Ishikawa (cell line): ENCODE data around the gene LMO2.

ENCODE experiments used
- CEBPB ChIP-seq: IDR thresholded peaks from 2 replicates; pipeline ENCODE4 v1.6.1; 2012
- CREB1 ChIP-seq: IDR thresholded peaks from 2 replicates; pipeline ENCODE4 v1.6.1; 2012; ENCODE audit warnings: low read depth
- EGR1 ChIP-seq: IDR thresholded peaks from 2 replicates; pipeline ENCODE4 v1.6.1; 2012
- EP300 ChIP-seq: IDR thresholded peaks from 2 replicates; pipeline ENCODE4 v1.6.1; 2012; ENCODE audit warnings: borderline replicate concordance
- FOXM1 ChIP-seq: IDR thresholded peaks from 2 replicates; pipeline ENCODE4 v1.6.1; 2012; ENCODE audit warnings: low read depth, borderline replicate concordance
- MAX ChIP-seq: IDR thresholded peaks from 2 replicates; pipeline ENCODE4 v1.6.1; 2012
- NFIC ChIP-seq: IDR thresholded peaks from 2 replicates; pipeline ENCODE4 v1.6.1; 2012
- RAD21 ChIP-seq: IDR thresholded peaks from 2 replicates; pipeline ENCODE4 v1.6.1; 2012; ENCODE audit warnings: low read depth
- REST ChIP-seq: IDR thresholded peaks from 2 replicates; pipeline ENCODE4 v1.6.1; 2012; ENCODE audit warnings: low read depth, mild to moderate bottlenecking
- TAF1 ChIP-seq: IDR thresholded peaks from 2 replicates; pipeline ENCODE4 v1.6.1; 2012; ENCODE audit warnings: low read depth, mild to moderate bottlenecking
- TCF12 ChIP-seq: IDR thresholded peaks from 2 replicates; pipeline ENCODE4 v1.6.1; 2012; ENCODE audit warnings: low read depth
- TEAD4 ChIP-seq: IDR thresholded peaks from 2 replicates; pipeline ENCODE4 v1.6.1; 2012
- USF1 ChIP-seq: IDR thresholded peaks from 2 replicates; pipeline ENCODE4 v1.6.1; 2012
- YY1 ChIP-seq: IDR thresholded peaks from 2 replicates; pipeline ENCODE4 v1.6.1; 2012; ENCODE audit warnings: low read depth
- ZBTB7A ChIP-seq: IDR thresholded peaks from 2 replicates; pipeline ENCODE4 v1.6.1; 2012; ENCODE audit warnings: low read depth

Gene LMO2

GRCh38 chr11:33913991-33914390 is 22.1 kb upstream of the LMO2 start:
- no peak for TF ChIP-seq ZBTB7A
- TF ChIP-seq FOXM1: no peak
- TF ChIP-seq RAD21: no peak
- TF ChIP-seq MAX: no peak
- no peak for TF ChIP-seq TAF1
- no peak for TF ChIP-seq CEBPB
- TF ChIP-seq YY1: no peak
- TF ChIP-seq TCF12: no peak
- no peak for TF ChIP-seq TEAD4
- no peak for TF ChIP-seq EGR1
- TF ChIP-seq USF1: no peak

GRCh38 chr11:33912405-33913361 is 20.8 kb upstream of the LMO2 start:
- TF ChIP-seq CREB1 (no peak), TEAD4 (no peak), USF1 (no peak), FOXM1 (no peak), TCF12 (no peak), MAX (no peak), NFIC (no peak), ZBTB7A (no peak)

GRCh38 chr11:33910958-33911339 is 19.1 kb upstream of the LMO2 start:
- TF ChIP-seq USF1 (0 out of 2 replicates have a peak, but pooled peaks have one; percentile 38), TEAD4 (no peak)

GRCh38 chr11:33910296-33910957 is 18.6 kb upstream of the LMO2 start:
- TF ChIP-seq TCF12 (no peak), CREB1 (no peak), NFIC (no peak), TEAD4 (no peak), FOXM1 (no peak), EGR1 (no peak), USF1 (no peak), CEBPB (no peak), YY1 (no peak), EP300 (no peak), TAF1 (no peak), RAD21 (no peak), ZBTB7A (no peak), MAX (no peak), REST (no peak)

- no peak for TF ChIP-seq USF1
- TF ChIP-seq RAD21: no peak
- TF ChIP-seq FOXM1: no peak
- TF ChIP-seq MAX: no peak
- TF ChIP-seq REST: no peak
- no peak for TF ChIP-seq EGR1
- TF ChIP-seq CREB1: no peak
- no peak for TF ChIP-seq TAF1
- no peak for TF ChIP-seq ZBTB7A
- no peak for TF ChIP-seq NFIC
- TF ChIP-seq CEBPB: no peak
- TF ChIP-seq TCF12: no peak
- no peak for TF ChIP-seq EP300
- TF ChIP-seq TEAD4: no peak
- no peak for TF ChIP-seq YY1
Observed at GRCh38 chr11:33909552-33909951, 17.7 kb upstream of the LMO2 start.
